ENCODE data around the gene SEMA3E.

GRCh38 chr7:83394776-83395175 is 254.2 kb downstream of the SEMA3E start:
- no peak for TF ChIP-seq CTCF (IDR thresholded peaks at IDR 0.05)
- no peak for TF ChIP-seq POLR2AphosphoS5 (IDR thresholded peaks at IDR 0.05)
